Measurements from ENCODE around the gene RPA1.
"Not testable (repeated sequence)": the region's sequence is repeated elsewhere in the genome, so short reads cannot be mapped to it uniquely, and the experiment has no call there.

RPA1 gene

GRCh38 chr17:1829592-1830257, at the start of gene RPA1, which contains the start of gene SMYD4:
RPA1 (plus strand) TSS chr17:1830005; CDS start chr17:1830094, 89 bp downstream.
SMYD4 (minus strand) TSS chr17:1829902; CDS start chr17:1827994, 1,908 bp downstream.
- peak; percentile 93 for DNase-seq

- DNase-seq, result no peak
These were observed 47.6 kb upstream of the RPA1 start for GRCh38 chr17:1782171-1782567.

- DNase-seq, result no peak
These were observed 46.5 kb upstream of the RPA1 start for GRCh38 chr17:1783271-1783670.

- no peak for DNase-seq
These were observed 45.8 kb upstream of the RPA1 start for GRCh38 chr17:1783834-1784611.

- no peak for DNase-seq
These were observed 43.9 kb upstream of the RPA1 start for GRCh38 chr17:1785930-1786329.

- DNase-seq, result no peak
These were observed 43.1 kb upstream of the RPA1 start for GRCh38 chr17:1786708-1787107.

- DNase-seq, result no peak
These were observed 42.4 kb upstream of the RPA1 start for GRCh38 chr17:1787301-1787902.

GRCh38 chr17:1789936-1790335, 39.9 kb upstream of the RPA1 start:
- no peak for DNase-seq

GRCh38 chr17:1792495-1793446, 37.0 kb upstream of the RPA1 start:
- no peak for DNase-seq

GRCh38 chr17:1793447-1793806, 36.4 kb upstream of the RPA1 start:
- no peak for DNase-seq

GRCh38 chr17:1796800-1797199, 33.0 kb upstream of the RPA1 start:
- DNase-seq, result no peak

- DNase-seq, result no peak
These were observed 32.5 kb upstream of the RPA1 start for GRCh38 chr17:1797323-1797722.

- DNase-seq, result not testable (repeated sequence)
These were observed 32.0 kb upstream of the RPA1 start for GRCh38 chr17:1797846-1798245.

- DNase-seq, result no peak
These were observed 29.6 kb upstream of the RPA1 start for GRCh38 chr17:1800240-1800639.

- no peak for DNase-seq
These were observed 29.1 kb upstream of the RPA1 start for GRCh38 chr17:1800712-1801111.

- DNase-seq, result no peak
These were observed 27.4 kb upstream of the RPA1 start for GRCh38 chr17:1802429-1802828.

GRCh38 chr17:1803280-1803679, 26.5 kb upstream of the RPA1 start:
- no peak for DNase-seq

GRCh38 chr17:1807890-1808289, 21.9 kb upstream of the RPA1 start:
- no peak for DNase-seq

GRCh38 chr17:1808644-1809043, 21.2 kb upstream of the RPA1 start:
- no peak for DNase-seq

- DNase-seq, result not testable (repeated sequence)
These were observed 20.0 kb upstream of the RPA1 start for GRCh38 chr17:1809815-1810214.

- no peak for DNase-seq
These were observed 19.2 kb upstream of the RPA1 start for GRCh38 chr17:1810450-1811103.

GRCh38 chr17:1813088-1813487, 16.7 kb upstream of the RPA1 start:
- peak; percentile 3 for DNase-seq
